GM10248 (cell line): Measurements from ENCODE around the gene SCARB2.

Experiments
- CTCF ChIA-PET: fragments of 300-600 bp; sonication (Branson Sonifier 250); formaldehyde crosslinking; extraction: SDS; loops from one replicate; lab custom pipeline; 2021; ENCODE audit warnings: antibody characterized with exemption; lab: Yijun Ruan, JAX
- POLR2A ChIA-PET: fragments of 350-650 bp; sonication (Branson Sonifier 250); formaldehyde crosslinking; extraction: SDS; loops from one replicate; lab custom pipeline; 2020; ENCODE audit warnings: antibody characterized with exemption; lab: Yijun Ruan, JAX
- DNase-seq: peaks from one replicate; pipeline ENCODE4 v3.0.0; 2012; ENCODE audit errors: extremely low spot score
- CTCF ChIP-seq: IDR thresholded peaks from 2 replicates; pipeline ENCODE4 v1.5.1; 2012; ENCODE audit warnings: mild to moderate bottlenecking, low read depth; ENCODE audit errors: extremely low read depth, missing control alignments, control extremely low read depth

The SCARB2 gene

GRCh38 chr4:76213415-76214176 is at the start of gene SCARB2:
Gene SCARB2 (minus strand): TSS chr4:76213824. CDS start chr4:76213543, 281 bp downstream.
- ChIA-PET CTCF (interaction anchor here (1.0 to 5.3 kb wide), 6 partner anchors 9 to 33 kb away, joined by 3 to 32 read pairs (median 5); no protein-coding TSS in a partner anchor), POLR2A (no interaction called here)

GRCh38 chr4:76260571-76260970 is 46.9 kb upstream of the SCARB2 start:
- ChIA-PET POLR2A (no interaction called here), CTCF (no interaction called here)
- DNase-seq, result no peak
- TF ChIP-seq CTCF, result no peak

More at GRCh38 chr4:76213415-76214176, at the start of gene SCARB2:
- DNase-seq, result peak; percentile 81
- TF ChIP-seq CTCF, result no peak

GRCh38 chr4:76257824-76258223 is 44.2 kb upstream of the SCARB2 start:
- no peak for DNase-seq
- POLR2A ChIA-PET, result no interaction called here
- CTCF ChIA-PET, result no interaction called here
- TF ChIP-seq CTCF, result no peak

GRCh38 chr4:76256968-76257367 is 43.3 kb upstream of the SCARB2 start:
- ChIA-PET CTCF (no interaction called here), POLR2A (no interaction called here)
- no peak for DNase-seq
- TF ChIP-seq CTCF, result no peak

GRCh38 chr4:76256032-76256431 is 42.4 kb upstream of the SCARB2 start:
- no peak for TF ChIP-seq CTCF
- POLR2A ChIA-PET, result no interaction called here
- no peak for DNase-seq
- CTCF ChIA-PET, result no interaction called here

GRCh38 chr4:76253511-76253910 is 39.9 kb upstream of the SCARB2 start:
- ChIA-PET CTCF (interaction anchor here (1.9 kb wide), 1 partner anchor 17 kb away, joined by 7 read pairs; no protein-coding TSS in a partner anchor), POLR2A (no interaction called here)
- no peak for TF ChIP-seq CTCF
- DNase-seq, result no peak
